ENCODE measurements around the gene TGFA.

GRCh38 chr2:70442301-70443077, 111.1 kb downstream of the TGFA start:
- TF ChIP-seq CTCF (conservative IDR thresholded peaks at IDR 0.05; ENCODE audit: low read length) (no peak), EZH2phosphoT487 (IDR thresholded peaks at IDR 0.05; ENCODE audit: borderline replicate concordance) (no peak)
